GM10847 (cell line): ENCODE results near the gene TCTN3.
A peak's percentile ranks its signal among the peaks of the same experiment; 100 is the strongest.

Experiments
- POLR2A ChIP-seq: IDR thresholded peaks from 2 replicates; pipeline ENCODE4 v1.6.1; 2011; ENCODE audit not compliant: insufficient read length; ENCODE audit errors: extremely low read depth

TCTN3 gene

DNA sequence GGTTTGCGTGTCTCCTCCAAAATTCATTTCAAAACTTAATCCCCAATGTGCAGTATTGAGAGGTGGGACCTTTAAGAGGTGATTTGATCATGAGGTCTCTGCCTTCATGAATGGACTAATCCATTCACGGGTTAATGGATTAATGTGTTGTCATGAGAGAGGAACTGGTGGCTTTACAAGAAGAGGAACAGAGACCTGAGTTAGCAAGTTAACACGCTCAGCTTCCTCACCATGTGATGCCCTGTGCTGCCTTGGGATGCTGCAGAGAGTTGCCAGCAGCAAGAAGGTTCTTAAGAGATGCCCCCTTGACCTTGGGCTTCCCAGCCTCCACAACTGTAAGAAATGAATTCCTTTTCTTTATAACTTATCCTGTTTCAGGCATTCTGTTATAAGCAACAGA lies 3.7 kb upstream of the TCTN3 start:
- no peak for TF ChIP-seq POLR2A

DNA sequence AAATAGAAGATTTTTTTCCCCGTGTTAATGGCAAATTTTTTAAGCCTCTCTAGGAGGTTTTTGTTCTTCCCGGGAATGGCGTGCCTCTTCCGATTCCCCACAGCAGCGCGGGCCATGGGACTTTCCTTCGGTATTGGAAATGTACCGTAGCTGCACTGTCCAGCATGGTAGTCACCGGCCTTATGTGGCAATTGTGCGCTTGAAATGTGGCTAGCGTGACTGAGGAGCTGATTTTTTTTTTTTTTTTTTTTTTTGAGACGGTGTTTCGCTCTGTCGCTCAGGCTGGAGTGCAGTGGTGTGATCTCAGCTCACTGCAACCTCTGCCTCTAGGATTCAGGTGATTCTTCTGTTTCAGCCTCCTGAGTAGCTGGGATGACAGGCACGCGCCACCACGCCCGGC lies 938 bp upstream of the TCTN3 start:
- no peak for TF ChIP-seq POLR2A

DNA sequence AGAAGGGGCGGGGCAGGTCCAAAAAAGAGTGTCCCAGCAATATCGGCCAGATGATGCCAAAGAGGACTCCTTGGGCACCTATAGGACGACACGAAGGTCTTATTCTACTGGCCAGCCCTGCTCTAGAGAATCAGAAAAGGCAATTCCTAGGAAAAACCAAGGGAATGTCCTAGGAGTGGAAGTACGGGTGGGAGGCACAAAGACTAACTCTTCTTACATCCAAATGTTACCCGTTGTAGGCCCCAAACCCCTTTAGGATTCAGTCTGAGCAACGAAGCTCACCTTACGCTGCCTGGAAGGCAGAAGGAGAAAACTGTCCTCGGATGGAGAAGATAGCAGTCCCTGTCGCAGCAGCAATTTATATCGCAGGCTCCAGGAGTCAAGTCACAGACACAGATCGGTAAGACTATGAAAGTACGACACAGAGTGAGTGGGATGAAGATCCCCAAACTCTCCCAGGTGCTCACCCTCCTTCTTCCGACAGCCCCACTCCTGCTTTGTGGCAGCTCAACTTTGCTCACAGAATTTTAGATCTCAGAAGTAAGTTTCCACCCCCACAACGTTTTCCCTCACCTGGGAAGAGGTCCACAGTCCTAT lies 558 bp downstream of the TCTN3 start:
- no peak for TF ChIP-seq POLR2A

DNA sequence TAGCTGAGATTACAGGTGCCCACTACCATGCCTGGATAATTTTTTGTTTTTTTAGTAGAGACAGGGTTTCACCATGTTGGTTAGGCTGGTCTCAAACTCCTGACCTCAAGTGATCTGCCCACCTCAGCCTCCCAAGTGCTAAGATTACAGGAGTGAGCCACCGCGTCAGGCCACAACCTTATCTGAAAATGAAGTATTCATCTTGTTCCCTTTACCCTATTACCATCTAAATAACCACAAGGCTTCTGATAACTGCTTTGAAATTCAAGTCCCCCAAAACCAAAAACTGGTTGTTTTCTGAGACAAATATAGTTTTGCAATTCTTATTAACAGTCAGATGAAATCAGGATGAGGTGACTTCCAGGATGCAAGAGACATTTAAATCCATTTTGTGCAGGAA lies 2.4 kb downstream of the TCTN3 start:
- no peak for TF ChIP-seq POLR2A

DNA sequence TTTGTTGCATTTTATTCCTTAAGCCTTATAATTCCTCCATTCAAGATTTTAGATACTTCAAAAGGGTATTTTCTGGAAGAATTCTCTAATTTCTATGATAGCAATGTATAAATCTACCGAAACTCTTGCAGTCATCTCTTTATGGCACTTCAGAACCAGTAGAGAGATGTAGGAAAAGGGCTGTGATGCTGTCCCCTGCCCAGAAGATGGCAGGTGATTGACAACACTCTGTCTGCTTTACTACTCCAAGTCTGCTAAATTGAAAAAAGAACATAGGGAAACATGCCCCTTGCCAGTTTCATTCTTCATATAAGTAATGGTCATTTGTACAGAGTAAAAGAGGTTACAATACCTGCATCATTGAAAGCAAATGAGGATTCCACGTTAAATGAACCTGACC lies 5.1 kb downstream of the TCTN3 start:
- TF ChIP-seq POLR2A, result no peak

DNA sequence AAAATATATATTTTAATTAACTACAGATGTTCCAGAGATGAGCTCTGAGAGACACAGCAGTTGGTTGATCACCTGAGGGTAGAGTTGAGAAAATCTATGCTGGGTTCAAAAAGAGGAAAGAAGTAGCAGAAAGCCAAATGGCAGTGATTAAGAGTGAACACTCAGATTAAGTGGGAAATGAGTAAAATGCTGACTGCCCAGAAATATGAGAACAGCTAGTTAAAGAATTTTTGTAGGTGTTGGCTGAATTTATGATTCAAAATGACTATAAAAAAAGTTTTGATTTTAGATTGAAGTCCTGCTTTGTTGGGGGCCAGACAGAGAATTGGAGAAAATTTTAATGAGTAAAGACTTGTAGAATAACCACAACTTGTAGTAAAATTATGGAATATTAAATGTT lies 9.8 kb downstream of the TCTN3 start:
- TF ChIP-seq POLR2A, result no peak

DNA sequence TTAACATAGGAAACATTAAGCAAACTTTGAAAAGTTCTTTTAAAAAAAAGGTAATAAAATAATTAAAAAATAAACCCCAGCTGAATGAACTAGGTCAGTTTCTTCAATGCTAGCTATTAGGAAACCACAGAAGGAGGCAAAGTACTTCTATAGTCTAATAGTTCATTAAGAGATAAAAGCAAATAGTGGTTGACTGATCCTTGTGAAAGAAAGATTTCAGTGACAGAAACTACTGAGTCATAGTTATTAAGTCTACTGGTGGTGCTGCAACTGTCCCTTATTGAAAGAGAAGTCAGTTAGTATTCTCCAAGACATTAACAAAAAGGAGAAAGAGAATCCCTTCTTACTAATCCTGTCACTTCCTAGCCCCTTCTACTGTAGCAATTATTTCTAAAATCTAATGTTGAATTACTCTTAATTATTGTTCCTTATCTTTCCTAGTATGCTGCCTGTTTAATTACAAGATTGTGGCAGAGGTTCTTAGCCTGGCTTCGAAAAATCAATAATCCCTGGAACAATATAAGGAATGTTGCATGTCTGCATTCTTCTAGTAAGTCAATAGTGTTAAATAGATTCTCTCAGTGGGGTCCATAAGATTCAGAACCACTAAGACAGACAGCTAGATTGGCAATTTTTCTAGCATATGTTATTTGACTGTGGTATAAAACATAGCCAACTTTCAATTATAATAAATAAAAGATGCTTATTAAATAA lies 18.2 kb downstream of the TCTN3 start:
- TF ChIP-seq POLR2A, result no peak

DNA sequence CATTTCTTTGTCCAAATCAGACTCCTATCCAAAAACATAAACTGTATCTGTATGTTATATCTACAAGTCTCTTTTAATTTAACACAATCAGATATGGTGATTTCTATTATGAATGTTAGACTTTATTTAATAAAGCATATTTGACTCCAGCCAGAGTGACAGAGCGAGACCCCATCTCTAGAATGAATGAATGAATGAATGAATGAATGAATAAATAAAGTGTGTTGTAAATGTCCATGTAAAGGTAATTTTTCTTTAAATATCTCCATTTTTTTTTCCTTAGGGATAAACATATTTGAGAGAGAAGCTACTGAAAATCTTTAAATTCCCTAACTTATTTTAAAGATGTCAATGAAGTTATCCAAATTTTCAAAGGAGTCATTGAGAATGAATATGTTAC lies 19.1 kb downstream of the TCTN3 start:
- no peak for TF ChIP-seq POLR2A

DNA sequence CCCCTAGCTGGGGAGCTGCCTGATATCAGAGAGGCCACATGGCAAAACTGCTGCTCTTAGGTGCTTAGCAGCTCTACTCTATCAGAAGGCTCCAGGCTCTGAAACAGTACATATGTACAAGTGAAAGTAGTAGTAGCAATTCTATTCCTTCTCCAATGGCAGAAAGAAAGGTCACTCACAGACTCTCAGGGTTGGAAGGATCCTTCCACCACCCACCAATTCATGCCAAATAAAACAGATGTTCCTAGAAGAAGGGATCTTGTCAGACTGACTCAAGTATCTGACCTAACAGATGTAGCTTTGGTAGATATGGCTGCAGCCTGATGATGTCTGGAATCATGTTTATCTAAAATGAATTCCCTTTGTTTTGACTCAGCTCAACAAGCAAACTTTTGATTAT lies 29.2 kb downstream of the TCTN3 start:
- no peak for TF ChIP-seq POLR2A

DNA sequence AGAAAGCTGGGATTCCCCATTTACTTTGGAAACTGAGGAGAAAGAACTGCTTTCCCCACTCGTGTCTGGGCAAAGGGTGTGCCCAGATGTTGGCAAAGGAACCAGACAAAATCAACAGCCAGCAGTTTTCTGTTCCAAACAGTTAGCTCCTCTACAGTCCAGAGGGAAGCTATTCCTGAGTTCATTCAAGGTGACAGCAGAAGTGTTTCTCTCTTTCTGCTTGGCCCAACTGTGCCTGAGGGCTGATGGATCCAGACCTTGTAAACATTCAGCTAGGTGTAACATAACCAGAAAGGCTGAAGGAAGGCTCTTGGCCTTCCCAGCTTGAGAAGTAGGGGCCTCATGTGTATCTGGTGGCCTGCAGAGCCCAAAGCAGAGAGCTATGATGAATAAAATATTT lies 30.2 kb downstream of the TCTN3 start:
- no peak for TF ChIP-seq POLR2A

DNA sequence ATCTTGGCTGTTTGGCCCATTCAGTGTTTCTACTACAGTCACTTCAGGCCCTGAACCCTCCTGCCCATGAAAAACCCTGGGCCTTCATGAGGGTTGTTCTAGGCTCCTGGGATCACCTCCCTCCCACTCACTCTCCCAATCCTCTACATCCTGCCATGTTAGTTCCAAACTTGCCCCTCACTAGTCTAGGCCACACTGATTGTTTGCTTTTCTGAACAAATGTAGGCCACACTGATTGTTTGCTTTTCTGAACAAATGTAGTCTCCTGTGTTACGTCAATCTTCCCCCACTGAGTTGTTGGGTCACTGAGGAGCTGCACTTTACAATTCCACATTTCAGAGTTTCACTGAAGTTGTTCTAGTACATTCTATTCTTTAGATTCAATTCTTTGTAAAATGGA lies 31.9 kb downstream of the TCTN3 start:
- no peak for TF ChIP-seq POLR2A

DNA sequence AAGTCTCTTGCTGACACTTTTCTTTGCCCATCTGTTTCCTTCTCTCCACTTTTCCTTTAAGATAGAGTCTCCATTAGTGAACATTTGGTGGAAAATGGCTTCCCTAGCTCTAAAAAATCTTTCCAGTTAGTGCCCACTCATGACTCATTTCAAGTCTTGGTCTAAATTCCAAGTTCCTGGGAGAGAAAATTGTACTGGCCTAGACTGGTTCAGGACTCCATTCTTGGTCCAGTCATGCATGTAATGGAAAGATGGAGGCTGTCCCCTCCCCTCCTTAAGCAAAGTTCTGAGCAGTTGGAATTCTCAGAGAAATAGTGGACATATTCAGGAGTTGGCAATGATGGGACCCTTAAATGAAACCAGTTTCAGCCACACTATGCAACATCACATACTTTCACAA lies 33.4 kb downstream of the TCTN3 start:
- TF ChIP-seq POLR2A, result no peak

DNA sequence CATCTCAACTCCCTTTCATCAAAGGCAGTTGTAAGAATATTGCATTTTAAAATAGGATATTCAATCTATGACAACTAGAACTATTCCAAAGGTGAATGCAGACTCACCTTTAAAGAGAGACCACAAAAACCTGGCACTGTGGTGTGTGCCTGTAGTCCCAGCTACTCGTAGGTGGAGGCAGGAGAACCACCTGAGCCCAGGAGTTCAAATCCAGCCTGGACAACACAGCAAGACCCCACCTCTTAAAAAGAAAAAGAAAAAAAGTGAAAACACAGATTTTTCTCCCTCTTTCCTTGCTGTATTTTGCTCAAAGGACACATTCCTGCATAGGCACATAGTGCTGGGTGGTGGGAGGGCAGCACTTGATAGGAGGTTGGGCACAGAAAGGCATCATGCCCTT lies 36.5 kb downstream of the TCTN3 start:
- TF ChIP-seq POLR2A, result no peak

DNA sequence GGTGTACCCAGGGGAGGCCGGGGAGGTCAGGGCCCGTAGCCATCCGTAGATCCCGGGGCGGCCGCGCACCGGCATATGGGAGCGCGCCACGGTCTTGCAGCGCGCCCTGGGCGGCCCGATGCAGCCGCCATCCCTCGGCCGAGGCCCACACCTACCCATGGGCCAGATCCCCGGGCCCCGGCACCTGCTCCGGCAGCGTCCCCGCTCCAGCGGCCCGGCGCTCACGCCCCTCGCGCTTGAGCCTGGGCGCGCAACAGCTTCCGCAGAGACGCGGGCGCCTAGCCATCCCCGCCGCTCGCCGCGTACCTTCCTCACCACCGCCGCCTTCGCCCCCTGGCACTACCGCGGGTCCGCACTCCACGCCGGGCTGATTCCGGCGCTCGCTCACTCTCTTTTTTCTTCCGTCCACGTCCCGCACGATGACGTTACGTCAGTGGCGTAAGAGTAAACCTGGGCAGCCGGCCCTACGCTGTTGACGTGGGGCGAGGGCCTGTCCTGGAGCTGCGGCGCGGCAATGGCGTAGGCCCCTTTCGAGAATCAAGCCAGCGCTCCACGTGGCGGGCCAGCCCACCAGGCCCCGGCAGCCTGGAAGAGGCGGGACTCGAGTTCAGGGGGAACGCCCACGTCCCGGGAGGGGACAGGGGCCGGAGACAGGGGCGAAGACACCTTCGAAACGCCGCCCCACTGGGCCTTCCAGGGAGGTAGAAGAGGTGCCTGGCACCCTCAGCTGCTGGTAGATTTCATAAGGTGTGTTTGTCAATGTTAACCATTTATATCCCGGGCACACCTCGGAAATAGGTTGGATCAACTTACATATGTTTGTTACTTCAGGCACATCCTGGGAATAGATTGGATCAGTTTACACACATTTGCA lies 37.2 kb downstream of the TCTN3 start, which contains the start of gene ALDH18A1:
Gene ALDH18A1, minus strand, starts transcription at position 421 of the 874 bp plus-strand sequence. CDS start 3,334 bp downstream, outside the sequence.
- peak; percentile 58 for TF ChIP-seq POLR2A

DNA sequence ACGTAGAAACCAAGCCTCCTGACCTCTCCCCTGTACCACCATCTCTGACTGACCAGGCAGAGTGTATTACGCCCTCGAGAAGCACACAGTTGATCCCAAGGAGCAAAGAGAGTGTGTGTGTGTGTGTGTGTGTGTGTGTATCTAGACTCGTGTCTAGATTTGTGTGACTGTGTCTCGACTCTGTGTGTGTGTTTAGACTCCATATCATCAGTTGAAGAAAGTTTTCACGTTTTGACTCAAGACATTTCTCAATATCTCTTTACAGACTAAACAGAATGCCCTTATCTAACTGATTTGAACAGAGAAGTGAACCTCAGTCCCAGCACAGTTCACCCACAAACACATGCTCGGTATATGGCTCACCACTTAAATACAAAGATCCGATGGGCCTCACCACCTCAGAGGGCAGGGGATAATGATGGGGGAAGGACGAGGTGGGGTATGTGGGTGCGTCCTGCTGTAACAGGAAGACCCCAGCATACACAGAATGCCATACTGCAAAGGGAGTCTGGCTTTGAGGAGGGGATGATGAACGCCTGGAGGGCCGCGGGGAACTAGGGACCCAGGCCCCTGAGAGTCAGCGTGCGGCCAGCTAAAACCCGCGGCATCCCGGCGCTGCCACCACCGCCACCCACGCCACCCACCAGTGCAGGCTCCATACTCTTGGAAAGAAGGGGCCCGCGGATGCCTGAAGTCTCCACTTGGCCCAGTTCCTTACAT lies 38.0 kb downstream of the TCTN3 start:
- no peak for TF ChIP-seq POLR2A
